Measurements from ENCODE around the gene ZFYVE27.
"Not testable (repeated sequence)": the region's sequence is repeated elsewhere in the genome, so short reads cannot be mapped to it uniquely, and the experiment has no call there.

Gene ZFYVE27

GRCh38 chr10:97736902-97737769, at the start of gene ZFYVE27:
ZFYVE27 (plus strand) TSS chr10:97737128; CDS start chr10:97738478, 1,350 bp downstream.
- peak; percentile 92 for DNase-seq (ENCODE audit: low read depth)

GRCh38 chr10:97687785-97688781, 48.8 kb upstream of the ZFYVE27 start:
- peak; percentile 76 for DNase-seq (ENCODE audit: low read depth)

GRCh38 chr10:97689559-97690020, 47.3 kb upstream of the ZFYVE27 start:
- DNase-seq (ENCODE audit: low read depth) = peak; percentile 78

GRCh38 chr10:97690133-97690532, 46.8 kb upstream of the ZFYVE27 start:
- DNase-seq (ENCODE audit: low read depth) = no peak

GRCh38 chr10:97698072-97698655, 38.8 kb upstream of the ZFYVE27 start:
- not testable (repeated sequence) for DNase-seq (ENCODE audit: low read depth)

GRCh38 chr10:97701438-97702069, 35.4 kb upstream of the ZFYVE27 start:
- peak; percentile 71 for DNase-seq (ENCODE audit: low read depth)

- no peak for DNase-seq (ENCODE audit: low read depth)
Measured at GRCh38 chr10:97703398-97704067, 33.4 kb upstream of the ZFYVE27 start.

- no peak for DNase-seq (ENCODE audit: low read depth)
Measured at GRCh38 chr10:97704341-97704740, 32.6 kb upstream of the ZFYVE27 start.

- no peak for DNase-seq (ENCODE audit: low read depth)
Measured at GRCh38 chr10:97705006-97705670, 31.8 kb upstream of the ZFYVE27 start.

GRCh38 chr10:97707134-97707861, 29.6 kb upstream of the ZFYVE27 start:
- no peak for DNase-seq (ENCODE audit: low read depth)

GRCh38 chr10:97708167-97708566, 28.8 kb upstream of the ZFYVE27 start:
- DNase-seq (ENCODE audit: low read depth) = no peak

- DNase-seq (ENCODE audit: low read depth) = no peak
Measured at GRCh38 chr10:97708976-97709946, 27.7 kb upstream of the ZFYVE27 start.

GRCh38 chr10:97711640-97712572, 25.0 kb upstream of the ZFYVE27 start:
- DNase-seq (ENCODE audit: low read depth) = no peak

GRCh38 chr10:97713339-97713825, 23.5 kb upstream of the ZFYVE27 start, which contains the start of gene MARVELD1:
MARVELD1 (plus strand) TSS chr10:97713730; CDS start chr10:97713877, 147 bp downstream.
- peak; percentile 78 for DNase-seq (ENCODE audit: low read depth)

GRCh38 chr10:97713826-97714400, 23.0 kb upstream of the ZFYVE27 start:
- DNase-seq (ENCODE audit: low read depth) = peak; percentile 50

GRCh38 chr10:97714401-97715258, 22.3 kb upstream of the ZFYVE27 start:
- DNase-seq (ENCODE audit: low read depth) = peak; percentile 72
